ENCODE measurements around the gene CYP2W1. TPM values are rescaled to one million over a fixed set of nuclear protein-coding genes. Genes with fewer than 3 reads are reported as not detected.

CYP2W1 gene
- total and polyA plus RNA-seq, 8 donors, result 0.12 to 0.76 (median 0.35) TPM; not detected in 1

GRCh38 chr7:1009747-1010146, 26.8 kb downstream of the CYP2W1 start:
- no peak for ATAC-seq
- Histone ChIP-seq H3K4me1 (no peaks in the 10 kb centered on the region), H3K9me3 (no peaks in the 10 kb centered on the region), H3K27me3 (no peaks in the 10 kb centered on the region), H3K4me3 (no peak overlapping the region), H3K27ac (no peak overlapping the region), H3K36me3 (peaks cover 0 to 4% (median 0%) of the 10 kb centered on the region in 3 donors)
- FAIRE-seq, result no peak
- 94% methylated on average over 18 to 22 of the region's 22 CpGs for WGBS, 2 donors
- intact Hi-C loops (cut with DNase I), result no loop called here
- no peak for TF ChIP-seq CTCF (IDR thresholded peaks at IDR 0.05)
- peak in 1 of 6 donors; percentile 13 for DNase-seq

- DNase-seq (peak in 1 of 6 donors; percentile 32), FAIRE-seq (no peak), ATAC-seq (no peak)
- no peak overlapping the region for H3K27ac ChIP-seq
- intact Hi-C loops (cut with DNase I), result no loop called here
- H3K4me1 ChIP-seq, result no peaks in the 10 kb centered on the region
- H3K9me3 ChIP-seq, result no peaks in the 10 kb centered on the region
- no peak overlapping the region for H3K4me3 ChIP-seq
- no peak for TF ChIP-seq CTCF (IDR thresholded peaks at IDR 0.05)
- 82 to 83% methylated on average over 12 to 13 of the region's 13 CpGs for WGBS, 2 donors
- no peaks in the 10 kb centered on the region for H3K27me3 ChIP-seq
- peaks cover 0 to 4% (median 0%) of the 10 kb centered on the region in 3 donors for H3K36me3 ChIP-seq
Measured at GRCh38 chr7:1010226-1010625, 27.2 kb downstream of the CYP2W1 start.

GRCh38 chr7:1011297-1012003, 28.5 kb downstream of the CYP2W1 start:
- no peak for DNase-seq
- no peak for ATAC-seq
- peaks cover 0 to 4% (median 0%) of the 10 kb centered on the region in 3 donors for H3K36me3 ChIP-seq
- 86 to 89% methylated on average over 13 of the region's 13 CpGs for WGBS, 2 donors
- H3K4me3 ChIP-seq, result no peak overlapping the region
- no peaks in the 10 kb centered on the region for H3K9me3 ChIP-seq
- FAIRE-seq, result no peak
- TF ChIP-seq CTCF (IDR thresholded peaks at IDR 0.05), result no peak
- H3K27me3 ChIP-seq, result no peaks in the 10 kb centered on the region
- H3K4me1 ChIP-seq, result no peaks in the 10 kb centered on the region
- intact Hi-C loops (cut with DNase I), result no loop called here
- H3K27ac ChIP-seq, result no peak overlapping the region

GRCh38 chr7:1012004-1012715, 29.2 kb downstream of the CYP2W1 start:
- H3K4me1 ChIP-seq, result no peaks in the 10 kb centered on the region
- H3K36me3 ChIP-seq, result peaks cover 0 to under 1% (median 0%) of the 10 kb centered on the region in 3 donors
- ATAC-seq, result no peak
- H3K27me3 ChIP-seq, result no peaks in the 10 kb centered on the region
- no peak overlapping the region for H3K27ac ChIP-seq
- no peak overlapping the region for H3K4me3 ChIP-seq
- DNase-seq, result peak in 2 of 6 donors; percentile 38 to 74
- H3K9me3 ChIP-seq, result no peaks in the 10 kb centered on the region
- intact Hi-C loops (cut with DNase I), result no loop called here
- TF ChIP-seq CTCF (IDR thresholded peaks at IDR 0.05), result no peak
- 82 to 87% methylated on average over 32 of the region's 32 CpGs for WGBS, 2 donors
- FAIRE-seq, result no peak

GRCh38 chr7:1012716-1013095, 29.7 kb downstream of the CYP2W1 start:
- Histone ChIP-seq H3K4me3 (no peak overlapping the region), H3K9me3 (no peaks in the 10 kb centered on the region), H3K27ac (no peak overlapping the region), H3K36me3 (no peaks in the 10 kb centered on the region), H3K4me1 (no peaks in the 10 kb centered on the region), H3K27me3 (no peaks in the 10 kb centered on the region)
- no peak for TF ChIP-seq CTCF (IDR thresholded peaks at IDR 0.05)
- 84 to 85% methylated on average over 30 of the region's 30 CpGs for WGBS, 2 donors
- intact Hi-C loops (cut with DNase I), result no loop called here
- FAIRE-seq (no peak), ATAC-seq (no peak), DNase-seq (peak in 2 of 6 donors; percentile 29 to 71)

Data from pancreas (tissue), 10 donors.